Stomach (tissue), 9 donors: ENCODE measurements around the gene NKAIN4. TPM values are rescaled to one million over a fixed set of nuclear protein-coding genes. Genes with fewer than 3 reads are reported as not detected.

ENCODE experiments used
- DNase-seq, 2 donors: peaks; one replicate each; pipeline versions ENCODE4 v3.0.0 to v3.0.0-alpha.2; 2013 to 2019
- H3K27ac ChIP-seq, 5 donors: fragments of 200-600 bp in 4 of 5; sonication (generic) in 4 of 5; one replicate each; pipeline ENCODE4 v1.5.1; 2013 to 2019; ENCODE audit warnings: mild to moderate bottlenecking in 1 of 5, moderate library complexity in 1 of 5
- H3K27me3 ChIP-seq, 3 donors: fragments of 200-600 bp; sonication (generic); one replicate each; pipeline ENCODE4 v1.5.1; 2017 to 2019; ENCODE audit warnings: mixed run types in 1 of 3
- H3K36me3 ChIP-seq, 4 donors: fragments of 200-600 bp; sonication (generic); 1 replicate in 3 of 4; 2 replicates in 1 of 4; pipeline ENCODE4 v1.5.1; 2016 to 2019
- H3K4me1 ChIP-seq, 4 donors: fragments of 200-600 bp; sonication (generic); one replicate each; pipeline ENCODE4 v1.5.1; 2016 to 2019
- H3K4me3 ChIP-seq, 4 donors: fragments of 200-600 bp; sonication (generic) in 3 of 4; one replicate each; pipeline ENCODE4 v1.5.1; 2016 to 2019; ENCODE audit warnings: mild to moderate bottlenecking in 1 of 4
- H3K9me3 ChIP-seq, 4 donors: fragments of 200-600 bp; sonication (generic); one replicate each; pipeline ENCODE4 v1.5.1; 2016 to 2019
- EP300 ChIP-seq: sonication (generic); formaldehyde crosslinking; IDR thresholded peaks from one replicate; pipeline ENCODE4 v1.6.1; 2017; ENCODE audit warnings: antibody characterized with exemption
- POLR2A ChIP-seq, 4 donors: fragments of 450-650 bp; IDR thresholded peaks; one replicate each; pipeline ENCODE4 v1.6.1; 2016; ENCODE audit warnings: antibody characterized with exemption in 4 of 4, control low read depth in 2 of 4, mild to moderate bottlenecking in 1 of 4, moderate library complexity in 1 of 4
- POLR2AphosphoS5 ChIP-seq, 3 donors: sonication (generic); formaldehyde crosslinking; IDR thresholded peaks; one replicate each; pipeline ENCODE4 v1.6.1; 2016; ENCODE audit warnings: antibody characterized with exemption in 3 of 3
- WGBS, 5 donors: extraction: QIAGEN DNeasy Blood & Tissue Kit in 3 of 5; methylation state at CpG; one replicate each; pipeline versions ENCODE4 v1.1.5 to v1.1.7; 2013 to 2018; 5-methylcytosine and 5-hydroxymethylcytosine counted together
- intact Hi-C: fragments of 100-400 bp; cut with DNase I; formaldehyde crosslinking; loops from one replicate; pipeline ENCODE4 v1.15.1; 2023; ENCODE audit warnings: low total_unique reads
- polyA plus RNA-seq, 3 donors: library from polyadenylated mRNA; stranded (reverse); fragments of 200-250 nt; gene quantifications; one replicate each; pipeline ENCODE4 v1.2.3, GENCODE V29; 2013
- total RNA-seq, 5 donors: library from RNA; depleted of rRNA; stranded (reverse); fragments of >200 nt; gene quantifications; one replicate each; pipeline versions ENCODE4 v1.1.0 to v1.2.3, GENCODE V29; 2014 to 2016
- TF ChIP-seq, protein P1 (sequence below), 7 experiments: fragments of 450-650 bp in 4 of 7; fragments of 200-600 bp in 3 of 7; sonication (generic) in 3 of 7; IDR thresholded peaks; one replicate each; pipeline ENCODE4 v1.5.1; 2016 to 2019; ENCODE audit warnings: antibody characterized with exemption in 7 of 7, control low read depth in 2 of 7, mild to moderate bottlenecking in 1 of 7
- donor health status: healthy with polysubstance abuse.
- donor health status: Bipolar disorder and iron deficiency.
- donor health status: healthy.

NKAIN4 gene
- total and polyA plus RNA-seq, 8 donors, result 0.28 to 4.4 (median 1.2) TPM; not detected in 5

DNA sequence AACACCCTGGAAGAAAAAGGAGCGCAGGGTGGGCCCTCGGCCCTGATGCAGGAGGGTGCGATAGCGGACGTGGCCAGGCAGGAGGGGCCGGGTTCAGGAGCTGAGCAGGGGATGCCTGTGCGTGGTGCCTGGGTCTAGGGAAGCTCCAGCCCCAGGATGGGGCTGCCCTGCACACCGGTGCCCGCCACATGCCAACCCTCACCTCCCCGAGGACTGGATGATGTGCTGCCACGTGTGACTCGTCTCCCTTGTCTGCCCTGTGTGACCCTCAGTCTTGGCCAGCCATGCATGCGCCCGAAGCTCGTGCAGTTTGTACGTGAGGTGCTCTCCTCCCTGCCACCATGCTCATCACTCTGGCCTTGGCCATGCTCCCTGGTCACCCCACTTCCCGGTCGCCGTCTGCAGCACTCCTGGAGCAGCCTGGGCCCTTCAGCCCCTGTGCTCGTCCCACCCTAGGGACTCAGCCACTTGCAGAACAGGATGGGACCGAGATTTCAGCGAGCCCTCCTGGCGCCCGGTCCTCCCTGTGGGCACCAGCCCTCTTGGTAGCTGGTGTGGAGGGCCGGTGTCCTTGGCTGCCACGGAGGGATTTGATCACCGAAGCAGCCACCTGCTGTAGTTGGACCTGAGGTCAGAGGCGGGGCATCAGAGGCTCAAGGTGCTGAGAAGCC is 34.5 kb upstream of the NKAIN4 start:
- Histone ChIP-seq H3K27me3 (peaks cover 0 to 25% (median 9%) of the 10 kb centered on the region in 3 donors), H3K27ac (no peak overlapping the region), H3K4me1 (peaks cover 0 to 15% (median 13%) of the 10 kb centered on the region in 4 donors), H3K36me3 (peaks cover 52 to 64% (median 61%) of the 10 kb centered on the region in 4 donors), H3K4me3 (no peak overlapping the region), H3K9me3 (no peaks in the 10 kb centered on the region)
- WGBS, 5 donors, result 78 to 88% (median 85%) methylated on average over 17 to 28 of the region's 28 CpGs
- no peak for TF ChIP-seq POLR2A (IDR thresholded peaks at IDR 0.05)
- TF ChIP-seq EP300, result no peak
- no peak for TF ChIP-seq POLR2AphosphoS5 (IDR thresholded peaks at IDR 0.05)
- TF ChIP-seq, protein P1, sequence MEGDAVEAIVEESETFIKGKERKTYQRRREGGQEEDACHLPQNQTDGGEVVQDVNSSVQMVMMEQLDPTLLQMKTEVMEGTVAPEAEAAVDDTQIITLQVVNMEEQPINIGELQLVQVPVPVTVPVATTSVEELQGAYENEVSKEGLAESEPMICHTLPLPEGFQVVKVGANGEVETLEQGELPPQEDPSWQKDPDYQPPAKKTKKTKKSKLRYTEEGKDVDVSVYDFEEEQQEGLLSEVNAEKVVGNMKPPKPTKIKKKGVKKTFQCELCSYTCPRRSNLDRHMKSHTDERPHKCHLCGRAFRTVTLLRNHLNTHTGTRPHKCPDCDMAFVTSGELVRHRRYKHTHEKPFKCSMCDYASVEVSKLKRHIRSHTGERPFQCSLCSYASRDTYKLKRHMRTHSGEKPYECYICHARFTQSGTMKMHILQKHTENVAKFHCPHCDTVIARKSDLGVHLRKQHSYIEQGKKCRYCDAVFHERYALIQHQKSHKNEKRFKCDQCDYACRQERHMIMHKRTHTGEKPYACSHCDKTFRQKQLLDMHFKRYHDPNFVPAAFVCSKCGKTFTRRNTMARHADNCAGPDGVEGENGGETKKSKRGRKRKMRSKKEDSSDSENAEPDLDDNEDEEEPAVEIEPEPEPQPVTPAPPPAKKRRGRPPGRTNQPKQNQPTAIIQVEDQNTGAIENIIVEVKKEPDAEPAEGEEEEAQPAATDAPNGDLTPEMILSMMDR (IDR thresholded peaks at IDR 0.05), result no peak
- intact Hi-C loops, result no loop called here
- DNase-seq, result no peak

DNA sequence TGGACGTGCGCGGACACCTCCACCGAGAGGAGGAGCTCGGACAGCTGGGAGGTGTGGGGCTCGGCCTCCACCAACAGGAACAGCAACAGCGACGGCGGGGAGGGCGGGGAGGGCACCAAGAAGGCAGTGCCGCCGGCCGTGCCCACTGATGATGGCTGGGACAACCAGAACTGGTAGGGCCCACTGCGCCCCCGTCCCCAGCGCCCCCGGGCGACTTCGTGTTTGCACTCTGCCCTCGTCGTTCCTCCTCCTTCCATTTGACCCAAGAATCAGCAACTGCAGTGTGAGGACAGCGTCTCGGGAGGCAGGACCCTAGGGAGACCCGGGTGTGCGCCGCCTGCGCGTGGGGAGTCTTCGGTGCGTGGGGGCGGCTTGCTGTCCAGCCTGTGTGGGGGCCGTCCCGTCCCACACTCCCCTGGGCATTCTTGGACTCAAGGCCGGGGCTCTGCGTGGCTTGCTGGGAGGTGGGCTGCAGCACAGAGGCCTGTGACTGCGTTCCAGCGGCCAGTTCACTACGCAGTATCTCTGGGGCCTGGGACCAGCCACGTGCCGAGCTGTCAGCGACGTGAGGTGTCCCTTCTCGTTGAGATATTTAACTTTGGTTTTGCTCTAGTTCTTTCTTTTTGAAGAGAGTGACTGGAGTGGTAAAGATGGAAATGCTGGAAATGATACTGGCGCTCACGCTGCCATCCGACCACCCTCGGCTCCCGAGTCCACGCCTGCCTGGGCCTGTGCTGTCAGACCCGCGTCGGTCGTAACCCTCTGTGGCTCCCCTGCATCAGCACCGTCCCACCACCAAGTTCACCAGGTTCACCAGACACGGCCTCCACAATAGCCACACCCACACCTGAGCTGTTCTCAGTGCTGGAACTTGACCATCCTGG is 33.7 kb upstream of the NKAIN4 start:
- H3K36me3 ChIP-seq, result peaks cover 59 to 71% (median 69%) of the 10 kb centered on the region in 4 donors
- H3K27me3 ChIP-seq, result peaks cover 0 to 18% (median 2%) of the 10 kb centered on the region in 3 donors
- peaks cover 0 to 15% (median 13%) of the 10 kb centered on the region in 4 donors for H3K4me1 ChIP-seq
- H3K9me3 ChIP-seq, result no peaks in the 10 kb centered on the region
- no peak overlapping the region for H3K27ac ChIP-seq
- H3K4me3 ChIP-seq, result no peak overlapping the region
- WGBS, 5 donors, result 89 to 92% (median 90%) methylated on average over 49 to 55 of the region's 55 CpGs
- intact Hi-C loops, result no loop called here
- no peak for TF ChIP-seq EP300
- TF ChIP-seq, protein P1 (IDR thresholded peaks at IDR 0.05), result no peak
- TF ChIP-seq POLR2A (IDR thresholded peaks at IDR 0.05), result no peak
- no peak for TF ChIP-seq POLR2AphosphoS5 (IDR thresholded peaks at IDR 0.05)
- DNase-seq, result no peak

GRCh38 chr20:63286781-63287696 is 32.8 kb upstream of the NKAIN4 start:
- TF ChIP-seq EP300 (no peak), POLR2A (IDR thresholded peaks at IDR 0.05) (no peak), POLR2AphosphoS5 (IDR thresholded peaks at IDR 0.05) (no peak)
- TF ChIP-seq, protein P1 (IDR thresholded peaks at IDR 0.05), result no peak
- no peaks in the 10 kb centered on the region for H3K9me3 ChIP-seq
- DNase-seq, result no peak
- no peak overlapping the region for H3K27ac ChIP-seq
- H3K27me3 ChIP-seq, result peaks cover 0 to 9% (median 0%) of the 10 kb centered on the region in 3 donors
- peaks cover 67 to 80% (median 78%) of the 10 kb centered on the region in 4 donors for H3K36me3 ChIP-seq
- intact Hi-C loops, result no loop called here
- 85 to 90% (median 89%) methylated on average over 16 to 23 of the region's 23 CpGs for whole genome bisulfite sequencing, 5 donors
- H3K4me3 ChIP-seq, result no peak overlapping the region
- H3K4me1 ChIP-seq, result peaks cover 0 to 15% (median 13%) of the 10 kb centered on the region in 4 donors
